GM23338 (cell line): ENCODE data around the gene PRAMEF20.
"Not testable (repeated sequence)": the region's sequence is repeated elsewhere in the genome, so short reads cannot be mapped to it uniquely, and the experiment has no call there.

Experiments
- CREB1 ChIP-seq: fragments of 250-450 bp; sonication (Bioruptor Pico); IDR thresholded peaks from 2 replicates; pipeline ENCODE4 v1.5.0; 2020; ENCODE audit warnings: low read depth, mild to moderate bottlenecking, moderate library complexity
- CTCF ChIP-seq, 2 experiments: fragments of 200-600 bp in 1 of 2; sonication (generic) in 1 of 2; conservative IDR thresholded peaks; 2 replicates each; pipeline versions ENCODE4 v1.5.1 to v1.6.1; 2016 to 2017; ENCODE audit warnings: antibody characterized with exemption in 2 of 2, low read depth in 2 of 2, mild to moderate bottlenecking in 2 of 2, moderate library complexity in 1 of 2
- EZH2 ChIP-seq: fragments of 200-600 bp; sonication (generic); IDR thresholded peaks from one replicate; pipeline ENCODE4 v1.8.0; 2017; ENCODE audit warnings: antibody characterized with exemption, mild to moderate bottlenecking, low read depth; ENCODE audit not compliant: unreplicated experiment
- EZH2phosphoT487 ChIP-seq: fragments of 200-600 bp; sonication (generic); IDR thresholded peaks from one replicate; pipeline ENCODE4 v1.8.1; 2018; ENCODE audit warnings: antibody characterized with exemption; ENCODE audit not compliant: unreplicated experiment
- JUNB ChIP-seq: IDR thresholded peaks from one replicate; pipeline ENCODE4 v1.6.1; 2016; ENCODE audit warnings: antibody characterized with exemption; ENCODE audit not compliant: unreplicated experiment
- POLR2AphosphoS5 ChIP-seq: IDR thresholded peaks from 2 replicates; pipeline ENCODE4 v1.6.1; 2016; ENCODE audit warnings: antibody characterized with exemption, low read depth
- REST ChIP-seq: IDR thresholded peaks from one replicate; pipeline ENCODE4 v1.6.1; 2018; ENCODE audit warnings: antibody characterized with exemption; ENCODE audit not compliant: unreplicated experiment
- ZNF114 ChIP-seq: fragments of 250-450 bp; sonication (Bioruptor Pico); IDR thresholded peaks from 2 replicates; pipeline ENCODE4 v1.5.0; 2020; ENCODE audit warnings: mild to moderate bottlenecking, moderate library complexity
- ZNF462 ChIP-seq: fragments of 250-450 bp; sonication (Bioruptor Pico); IDR thresholded peaks from 2 replicates; pipeline ENCODE4 v1.5.0; 2020; ENCODE audit warnings: mild to moderate bottlenecking, moderate library complexity

- 0 out of 4 replicates have a peak, but pooled peaks of 1 of the 2 experiments have one; percentile 19 for TF ChIP-seq CTCF (conservative IDR thresholded peaks at IDR 0.05; ENCODE audit: low read depth in 2 of 2)
- not testable (repeated sequence) for TF ChIP-seq POLR2AphosphoS5; EZH2phosphoT487; JUNB; ZNF114 (CRISPR knock-in tag); CREB1 (CRISPR knock-in tag); EZH2; REST; ZNF462 (CRISPR knock-in tag)
Measured at GRCh38 chr1:13368544-13368943, 41.7 kb upstream of the PRAMEF20 start.
